ENCODE data around the gene AADACL4. TPM values are rescaled to one million over a fixed set of nuclear protein-coding genes. Genes with fewer than 3 reads are reported as not detected.

AADACL4 gene
- total RNA-seq, 4 donors from 2014 or later, result not detected

GRCh38 chr1:12596007-12596821 is 47.7 kb upstream of the AADACL4 start:
- peak; percentile 87 for DNase-seq
- Histone ChIP-seq H3K4me3 (peak overlapping the region in 3 of 4 donors; percentile 8 to 43 (median 31)), H3K27ac (peak overlapping the region; percentile 74 to 91 (median 90)), H3K9me3 (no peaks in the 10 kb centered on the region), H3K36me3 (no peaks in the 10 kb centered on the region), H3K4me1 (peaks cover 39 to 83% (median 61%) of the 10 kb centered on the region in 4 donors), H3K27me3 (no peaks in the 10 kb centered on the region)
- 14% methylated on average over 31 of the region's 39 CpGs; no CpG with 5 or more reads in 1 of the 2 donors for WGBS, 2 donors (ENCODE audit: low coverage in 1 of 2)
- intact Hi-C loops (cut with DNase I; ENCODE audit: low total_unique reads) (no loop called here), in situ Hi-C loops (cut with MboI; ENCODE audit: low pct_ligation_motif_present in 1 of 4, low pct_unique_long_range_greater_than_20kb in 1 of 4, low sequenced_read_pairs in 3 of 4) (no loop called here)
- peak; percentile 50 for TF ChIP-seq EP300 (IDR thresholded peaks at IDR 0.05; ENCODE audit: low read depth)
- TF ChIP-seq POLR2A (IDR thresholded peaks at IDR 0.05), result peak; percentile 18
- TF ChIP-seq CTCF (IDR thresholded peaks at IDR 0.05), result no peak
- TF ChIP-seq POLR2AphosphoS5 (IDR thresholded peaks at IDR 0.05), result peak; percentile 76 to 81 (median 77)

GRCh38 chr1:12597792-12598191 is 46.1 kb upstream of the AADACL4 start:
- no peak for DNase-seq
- in situ Hi-C loops (cut with MboI; ENCODE audit: low pct_ligation_motif_present in 1 of 4, low pct_unique_long_range_greater_than_20kb in 1 of 4, low sequenced_read_pairs in 3 of 4), result no loop called here
- Histone ChIP-seq H3K27me3 (no peaks in the 10 kb centered on the region), H3K9me3 (no peaks in the 10 kb centered on the region), H3K27ac (peak overlapping the region; percentile 74 to 91 (median 90)), H3K4me3 (no peak overlapping the region), H3K36me3 (no peaks in the 10 kb centered on the region), H3K4me1 (peaks cover 40 to 96% (median 72%) of the 10 kb centered on the region in 4 donors)
- intact Hi-C loops (cut with DNase I; ENCODE audit: low total_unique reads), result no loop called here
- no peak for TF ChIP-seq POLR2AphosphoS5 (IDR thresholded peaks at IDR 0.05)
- no peak for TF ChIP-seq CTCF (IDR thresholded peaks at IDR 0.05)
- TF ChIP-seq EP300 (IDR thresholded peaks at IDR 0.05; ENCODE audit: low read depth), result no peak
- no peak for TF ChIP-seq POLR2A (IDR thresholded peaks at IDR 0.05)
- WGBS, 2 donors (ENCODE audit: low coverage in 1 of 2), result 64 to 68% methylated on average over 6 to 10 of the region's 10 CpGs

GRCh38 chr1:12598974-12599373 is 44.9 kb upstream of the AADACL4 start:
- Histone ChIP-seq H3K9me3 (no peaks in the 10 kb centered on the region), H3K4me1 (peaks cover 41 to 97% (median 74%) of the 10 kb centered on the region in 4 donors), H3K36me3 (no peaks in the 10 kb centered on the region), H3K27me3 (no peaks in the 10 kb centered on the region), H3K27ac (peak overlapping the region in 3 of 4 donors; percentile 18 to 91 (median 90)), H3K4me3 (no peak overlapping the region)
- 72 to 75% methylated on average over 2 to 6 of the region's 6 CpGs for WGBS, 2 donors (ENCODE audit: low coverage in 1 of 2)
- intact Hi-C loops (cut with DNase I; ENCODE audit: low total_unique reads) (no loop called here), in situ Hi-C loops (cut with MboI; ENCODE audit: low pct_ligation_motif_present in 1 of 4, low pct_unique_long_range_greater_than_20kb in 1 of 4, low sequenced_read_pairs in 3 of 4) (no loop called here)
- TF ChIP-seq CTCF (IDR thresholded peaks at IDR 0.05) (no peak), POLR2AphosphoS5 (IDR thresholded peaks at IDR 0.05) (no peak), EP300 (IDR thresholded peaks at IDR 0.05; ENCODE audit: low read depth) (no peak), POLR2A (IDR thresholded peaks at IDR 0.05) (no peak)
- DNase-seq, result no peak

GRCh38 chr1:12599657-12600056 is 44.2 kb upstream of the AADACL4 start:
- intact Hi-C loops (cut with DNase I; ENCODE audit: low total_unique reads), result no loop called here
- H3K4me3 ChIP-seq, result no peak overlapping the region
- no peaks in the 10 kb centered on the region for H3K9me3 ChIP-seq
- TF ChIP-seq POLR2A (IDR thresholded peaks at IDR 0.05) (no peak), POLR2AphosphoS5 (IDR thresholded peaks at IDR 0.05) (no peak), EP300 (IDR thresholded peaks at IDR 0.05; ENCODE audit: low read depth) (no peak), CTCF (IDR thresholded peaks at IDR 0.05) (no peak)
- 88 to 90% methylated on average over 3 to 5 of the region's 5 CpGs for WGBS, 2 donors (ENCODE audit: low coverage in 1 of 2)
- no peaks in the 10 kb centered on the region for H3K27me3 ChIP-seq
- H3K4me1 ChIP-seq, result peaks cover 41 to 97% (median 71%) of the 10 kb centered on the region in 4 donors
- no peaks in the 10 kb centered on the region for H3K36me3 ChIP-seq
- peak overlapping the region in 3 of 4 donors; percentile 18 to 90 (median 58) for H3K27ac ChIP-seq
- in situ Hi-C loops (cut with MboI; ENCODE audit: low pct_ligation_motif_present in 1 of 4, low pct_unique_long_range_greater_than_20kb in 1 of 4, low sequenced_read_pairs in 3 of 4), result loop anchor here in 1 of 4 donors (25.0 kb wide), 1 partner anchor 187 kb away; no protein-coding TSS in a partner anchor
- no peak for DNase-seq

All from transverse colon (tissue), 4 donors.